ENCODE data around the gene RYR3.

GRCh38 chr15:33526532-33526931 lies 215.8 kb downstream of the RYR3 start:
- TF ChIP-seq, protein P1, sequence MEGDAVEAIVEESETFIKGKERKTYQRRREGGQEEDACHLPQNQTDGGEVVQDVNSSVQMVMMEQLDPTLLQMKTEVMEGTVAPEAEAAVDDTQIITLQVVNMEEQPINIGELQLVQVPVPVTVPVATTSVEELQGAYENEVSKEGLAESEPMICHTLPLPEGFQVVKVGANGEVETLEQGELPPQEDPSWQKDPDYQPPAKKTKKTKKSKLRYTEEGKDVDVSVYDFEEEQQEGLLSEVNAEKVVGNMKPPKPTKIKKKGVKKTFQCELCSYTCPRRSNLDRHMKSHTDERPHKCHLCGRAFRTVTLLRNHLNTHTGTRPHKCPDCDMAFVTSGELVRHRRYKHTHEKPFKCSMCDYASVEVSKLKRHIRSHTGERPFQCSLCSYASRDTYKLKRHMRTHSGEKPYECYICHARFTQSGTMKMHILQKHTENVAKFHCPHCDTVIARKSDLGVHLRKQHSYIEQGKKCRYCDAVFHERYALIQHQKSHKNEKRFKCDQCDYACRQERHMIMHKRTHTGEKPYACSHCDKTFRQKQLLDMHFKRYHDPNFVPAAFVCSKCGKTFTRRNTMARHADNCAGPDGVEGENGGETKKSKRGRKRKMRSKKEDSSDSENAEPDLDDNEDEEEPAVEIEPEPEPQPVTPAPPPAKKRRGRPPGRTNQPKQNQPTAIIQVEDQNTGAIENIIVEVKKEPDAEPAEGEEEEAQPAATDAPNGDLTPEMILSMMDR (conservative IDR thresholded peaks at IDR 0.05; ENCODE audit: low read length), result no peak
- TF ChIP-seq EZH2phosphoT487 (IDR thresholded peaks at IDR 0.05; ENCODE audit: borderline replicate concordance, low read depth, low read length), result no peak

Data from OCI-LY7 (cell line).